ENCODE data around the gene C1orf35.

C1orf35 gene

DNA sequence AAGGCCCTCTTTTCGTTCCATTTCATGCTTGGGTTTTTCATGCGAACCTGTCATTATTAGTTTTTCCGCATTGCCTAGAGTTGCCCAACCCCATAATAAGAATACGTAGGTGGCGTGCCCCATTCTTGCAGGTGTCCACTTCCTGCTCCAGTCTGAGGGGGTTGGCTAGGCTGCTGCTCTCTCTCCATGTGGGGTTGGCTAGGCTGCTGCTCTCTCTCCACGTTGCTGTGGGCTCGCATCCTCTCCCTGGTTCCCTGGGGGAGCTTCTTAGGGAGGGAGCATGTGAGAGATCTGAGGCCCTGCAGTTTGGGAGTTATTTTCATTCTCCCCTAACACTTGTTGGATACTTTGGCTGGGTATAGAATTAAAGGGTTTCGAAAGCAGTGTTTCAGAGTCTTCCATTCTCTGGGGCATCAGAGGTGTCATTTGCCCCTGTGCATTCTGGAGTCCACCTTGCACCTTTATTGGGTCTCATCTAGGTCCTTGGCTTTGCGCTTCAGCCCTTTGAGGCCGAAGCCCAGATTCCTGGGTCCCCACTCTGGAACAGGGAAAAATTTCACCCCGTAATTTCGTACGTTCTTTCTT lies 8.6 kb downstream of the C1orf35 start:
- no peak for DNase-seq (ENCODE audit: low read depth in 2 of 2)

DNA sequence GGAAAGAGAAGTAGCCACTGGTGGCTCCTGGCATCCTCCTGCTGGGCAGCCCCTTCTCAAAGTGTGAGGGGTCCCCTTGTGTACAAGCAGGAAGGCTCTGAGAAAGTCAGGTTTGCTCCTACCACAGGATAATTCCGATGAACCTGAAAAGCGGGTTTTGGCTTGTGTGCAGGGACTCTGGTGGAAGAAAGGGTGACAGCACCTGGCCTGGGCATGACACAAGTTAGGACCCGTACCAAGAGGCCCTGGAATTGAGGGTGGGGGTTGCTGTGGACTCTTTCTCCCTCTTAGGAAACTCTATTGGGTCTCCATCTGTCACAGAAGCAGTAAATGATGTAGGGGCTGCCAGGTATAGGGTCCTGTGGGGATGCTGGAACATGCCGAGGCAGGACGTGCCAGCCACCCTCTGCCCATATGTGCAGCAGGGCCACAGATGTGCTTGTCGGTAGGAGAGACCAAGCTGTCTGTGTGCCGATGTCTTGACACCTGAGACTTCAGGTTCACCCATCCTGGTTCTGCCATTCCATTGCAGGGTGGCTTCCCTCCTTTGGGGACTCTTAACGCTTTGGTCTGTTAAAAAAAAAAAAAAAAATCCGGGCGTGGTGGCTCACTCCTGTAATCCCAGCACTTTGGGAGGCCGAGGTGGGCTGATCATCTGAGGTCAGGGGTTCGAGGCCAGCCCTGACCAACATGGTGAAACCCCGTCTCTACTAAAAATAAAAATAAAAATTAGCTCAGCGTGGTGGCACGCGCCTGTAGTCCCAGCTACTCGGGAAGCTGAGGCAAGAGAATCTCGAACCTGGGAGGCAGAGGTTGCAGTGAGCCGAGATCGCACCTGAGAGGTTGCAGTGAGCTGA lies 9.8 kb downstream of the C1orf35 start:
- DNase-seq (ENCODE audit: low read depth in 2 of 2), result no peak

DNA sequence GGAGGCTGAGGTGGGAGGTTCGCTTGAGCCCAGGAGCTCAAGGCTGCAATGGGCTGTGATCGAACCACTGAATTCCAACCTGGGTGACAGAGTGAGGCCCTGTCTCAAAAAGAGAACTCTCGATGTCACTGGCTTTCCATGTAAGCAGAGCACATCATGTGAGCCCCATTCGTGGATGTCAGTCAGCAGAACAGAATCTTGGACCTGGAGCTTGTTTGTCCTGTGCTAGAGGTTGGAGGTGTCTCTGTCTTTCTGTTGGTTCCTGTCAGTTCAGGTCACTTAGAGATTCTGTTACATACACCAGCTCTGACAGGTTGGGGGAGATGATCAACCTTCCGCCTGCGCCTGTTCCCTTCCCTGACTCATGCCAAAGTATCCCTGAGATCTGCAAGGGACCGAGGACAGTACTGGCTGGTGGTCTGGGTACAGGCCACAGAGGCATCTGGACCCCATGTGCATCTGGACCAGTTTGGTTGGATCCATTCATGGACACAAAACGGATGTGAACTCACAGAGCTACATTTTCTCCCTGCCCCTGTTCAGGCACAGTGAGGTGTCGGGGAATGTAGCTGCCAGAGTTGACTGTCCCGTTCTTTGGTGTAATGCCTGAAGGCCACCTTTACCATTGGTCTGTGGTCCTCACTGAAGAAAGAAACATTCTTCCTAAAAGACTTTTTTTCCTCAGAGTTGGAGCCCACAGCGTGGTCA lies 10.6 kb downstream of the C1orf35 start:
- no peak for DNase-seq (ENCODE audit: low read depth in 2 of 2)

DNA sequence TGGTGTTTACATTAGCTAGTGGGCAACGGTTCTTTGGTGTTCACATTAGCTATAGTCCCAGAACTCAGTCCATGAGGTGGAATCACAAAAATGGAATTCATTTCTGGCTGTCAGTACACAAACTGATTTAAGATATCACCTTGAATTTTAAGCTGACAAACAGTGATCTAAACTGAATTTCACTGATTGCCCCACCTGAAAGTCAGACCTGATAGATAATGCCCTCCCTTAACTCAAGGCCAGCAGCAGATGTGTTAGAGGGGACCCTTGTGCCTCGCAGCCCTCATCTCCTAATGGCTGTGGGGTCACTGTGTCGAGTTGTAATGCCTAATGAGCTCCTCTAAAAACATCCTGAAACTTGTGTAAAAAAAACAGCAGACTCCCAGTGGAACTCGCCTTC lies 12.0 kb downstream of the C1orf35 start:
- DNase-seq (ENCODE audit: low read depth in 2 of 2), result no peak

DNA sequence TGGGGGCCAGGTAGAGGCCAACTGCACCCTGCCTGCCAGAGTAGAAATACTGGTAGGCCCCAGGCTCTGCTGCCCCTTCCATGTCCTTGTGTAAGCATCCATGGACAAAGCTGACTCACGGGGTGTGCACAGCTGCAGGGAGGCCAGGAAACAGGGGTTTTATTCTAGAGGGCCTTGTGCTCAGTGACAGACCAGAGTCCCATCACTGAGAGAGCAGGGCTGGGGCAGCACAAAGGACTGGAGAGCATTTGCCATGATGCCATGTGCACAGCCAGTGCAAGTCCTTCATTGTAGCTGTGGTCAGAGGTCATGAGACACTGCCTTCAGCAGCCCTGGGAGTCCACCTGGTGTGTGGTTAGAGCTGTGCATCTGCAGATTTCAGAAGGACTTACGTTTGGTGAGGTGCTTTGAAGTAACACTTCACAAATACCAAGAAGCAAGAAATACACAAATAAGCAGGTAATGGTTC lies 12.5 kb downstream of the C1orf35 start:
- no peak for DNase-seq (ENCODE audit: low read depth in 2 of 2)

DNA sequence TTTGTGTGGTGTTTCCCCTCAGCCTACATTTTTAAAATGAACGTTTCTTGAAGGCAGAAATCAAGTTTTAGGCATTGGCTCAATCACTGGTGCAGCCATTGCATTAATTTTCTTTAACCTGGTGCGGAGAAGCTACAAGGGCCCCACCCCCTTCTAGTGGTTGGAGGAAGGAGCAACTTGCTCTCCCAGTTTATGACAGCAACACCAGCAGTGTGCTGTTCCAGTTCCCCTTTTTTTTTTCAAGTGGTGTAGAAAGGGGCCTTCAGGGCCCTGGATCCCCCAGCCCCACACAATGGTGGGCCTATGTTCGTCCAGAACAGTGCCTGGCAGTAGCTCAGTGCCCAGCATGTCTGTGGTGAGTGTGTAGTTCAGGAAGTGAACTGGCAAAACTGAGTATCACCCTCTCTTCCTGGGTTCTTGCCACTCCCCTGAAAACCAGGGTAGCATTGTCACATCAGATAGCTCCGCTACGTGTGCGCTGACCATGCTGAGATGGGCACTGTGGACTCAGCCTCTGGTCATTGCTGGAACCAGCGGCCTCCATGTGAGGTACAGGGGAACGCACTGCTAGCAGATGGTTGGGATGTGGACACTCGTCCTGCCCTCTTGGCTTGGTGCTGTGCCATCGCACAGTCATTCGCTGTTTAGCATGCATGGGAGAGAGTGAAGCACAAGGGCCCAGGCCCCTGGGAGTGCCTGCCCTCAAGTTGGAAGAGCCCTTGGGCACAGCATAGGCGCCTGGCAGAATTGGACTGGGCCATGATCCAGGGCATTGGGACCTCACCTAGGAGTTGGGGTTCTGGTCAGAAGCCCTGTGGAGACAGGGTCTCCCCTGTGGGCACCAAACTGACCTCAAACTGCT lies 13.4 kb downstream of the C1orf35 start:
- DNase-seq (ENCODE audit: low read depth in 2 of 2), result no peak

DNA sequence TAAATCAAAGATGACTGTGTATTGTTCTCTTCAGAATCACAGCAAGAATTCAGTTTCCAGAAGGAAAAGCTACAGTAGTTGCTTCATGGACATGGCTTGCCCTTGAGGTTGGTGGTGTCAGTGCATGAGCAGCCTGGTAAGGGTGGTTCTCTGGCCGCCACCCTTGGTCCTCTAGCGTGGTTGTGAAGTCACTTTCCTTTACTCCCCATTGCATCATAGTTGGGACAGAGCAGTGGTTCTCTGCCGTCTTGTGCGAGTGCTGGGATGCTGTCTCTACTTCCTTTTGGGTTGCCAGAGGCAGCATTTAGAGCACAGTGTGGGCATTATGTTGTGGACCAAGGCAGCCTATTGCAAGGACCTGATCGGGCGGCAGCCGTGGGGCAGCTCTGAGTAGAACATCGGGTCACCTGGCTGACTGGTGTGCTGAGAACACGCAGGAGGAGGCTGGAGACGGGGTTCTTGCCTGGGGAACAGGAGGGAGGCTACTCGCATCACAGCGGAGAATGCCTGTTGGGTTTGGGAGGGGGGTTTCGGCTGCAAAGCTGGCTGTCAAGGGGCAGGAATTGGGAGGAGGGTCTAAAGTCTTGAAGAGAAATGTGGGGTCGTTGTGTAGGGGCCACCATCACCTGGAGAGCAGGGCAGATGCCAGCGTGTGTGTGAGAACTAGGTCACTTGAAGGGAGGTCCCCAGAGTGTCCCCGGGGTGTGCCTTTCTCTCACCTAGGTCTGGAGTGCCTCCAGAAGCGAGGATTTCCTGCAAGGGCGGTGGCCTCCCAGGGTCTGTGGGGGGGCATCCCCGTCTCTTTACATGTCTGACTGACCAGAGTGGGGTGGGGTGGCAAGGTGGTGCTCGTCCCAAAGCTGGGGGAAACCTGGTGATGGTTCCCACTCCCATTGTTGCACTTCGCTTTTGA lies 14.3 kb downstream of the C1orf35 start:
- DNase-seq (ENCODE audit: low read depth in 2 of 2), result no peak

DNA sequence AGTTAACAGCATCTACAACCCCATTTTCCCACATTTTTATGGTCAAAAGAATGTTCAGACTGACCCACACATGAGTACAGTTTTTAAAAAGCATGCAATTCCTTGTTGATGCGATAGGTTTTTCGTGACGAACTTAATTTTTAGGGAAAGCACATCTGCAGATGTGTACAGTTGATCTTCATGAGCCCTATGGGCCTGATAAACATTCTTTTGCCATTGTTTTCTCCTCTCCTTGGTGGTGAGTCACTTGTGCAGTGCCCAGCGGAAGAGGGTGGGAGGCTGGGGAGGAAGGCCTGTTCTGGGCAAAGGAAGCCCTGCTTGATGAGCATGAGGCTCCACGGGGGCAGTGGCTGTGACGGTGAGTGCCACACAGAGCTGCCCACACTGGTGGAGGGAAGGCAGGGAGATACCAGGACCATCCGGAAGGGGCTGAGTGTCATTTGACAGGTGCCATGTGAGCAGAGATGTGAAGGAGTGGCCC lies 15.3 kb downstream of the C1orf35 start:
- DNase-seq (ENCODE audit: low read depth in 2 of 2), result no peak

DNA sequence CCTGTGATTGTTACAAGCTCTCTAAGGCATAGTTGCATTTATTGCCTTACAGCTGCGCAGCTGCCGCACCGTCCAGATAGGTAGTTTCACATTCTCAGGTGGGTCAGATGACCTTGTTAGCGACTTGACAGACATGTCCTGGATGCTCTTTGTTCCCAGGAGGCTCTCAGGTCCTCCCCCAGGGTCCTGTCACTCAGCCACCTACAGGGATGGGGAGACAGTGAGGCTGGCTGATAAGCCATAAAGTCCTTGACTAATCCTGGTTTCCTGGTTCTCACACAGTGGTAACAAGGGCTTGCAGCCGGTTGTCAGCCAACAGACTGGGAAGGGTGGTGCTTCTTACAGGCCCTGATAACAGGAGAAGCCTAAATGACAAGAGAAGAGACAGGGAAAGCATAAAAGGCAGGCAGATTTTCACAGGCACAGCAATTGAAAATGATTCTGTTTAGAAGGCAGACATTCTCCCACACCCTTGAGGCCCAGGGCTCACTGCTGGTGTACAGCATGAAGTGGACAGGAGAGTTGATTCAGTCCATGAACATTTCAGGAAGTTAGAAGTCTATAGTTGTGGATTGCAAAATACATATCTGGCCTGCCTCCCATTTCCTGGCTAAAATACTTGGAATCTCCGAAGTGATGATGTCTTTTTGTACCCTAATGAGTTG lies 17.7 kb downstream of the C1orf35 start:
- no peak for DNase-seq (ENCODE audit: low read depth in 2 of 2)

DNA sequence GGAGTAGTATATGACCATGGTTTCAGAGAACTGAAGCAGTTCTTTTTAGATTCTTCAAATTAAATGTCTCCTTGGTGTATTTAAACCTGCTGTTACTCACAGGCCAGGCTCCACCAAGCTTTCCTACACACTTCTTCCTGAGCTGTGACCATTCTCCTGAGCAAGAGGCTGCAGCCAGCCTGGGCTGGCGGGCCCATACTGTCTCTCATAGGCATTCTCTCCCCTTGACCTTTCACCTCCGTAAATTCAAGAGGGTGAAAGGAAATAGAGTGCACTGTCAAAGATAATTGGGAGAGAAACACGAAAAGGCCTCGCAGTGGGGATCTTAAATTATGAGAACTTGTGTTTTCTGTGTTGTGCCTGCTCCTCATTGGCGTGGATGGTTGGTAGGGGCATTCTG lies 18.3 kb downstream of the C1orf35 start:
- DNase-seq (ENCODE audit: low read depth in 2 of 2), result no peak

DNA sequence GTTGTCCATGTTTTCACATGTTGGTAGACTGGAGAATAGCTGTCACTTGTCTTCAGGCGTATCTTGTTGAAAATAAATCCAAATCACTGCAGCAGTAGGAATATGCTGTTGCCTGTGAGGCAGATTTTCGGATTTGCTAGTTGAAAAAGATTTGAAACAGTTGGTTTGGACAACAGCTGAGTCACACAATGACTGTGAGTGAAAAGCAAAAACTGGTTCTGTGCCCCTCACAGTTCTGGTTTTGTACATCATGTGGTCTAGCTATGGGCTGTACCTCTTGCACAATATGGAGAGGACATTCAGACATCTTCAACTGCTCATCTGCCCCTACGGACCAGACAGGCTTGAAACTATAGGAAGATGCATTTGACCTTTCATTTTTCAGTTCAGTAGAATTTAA lies 18.8 kb downstream of the C1orf35 start:
- DNase-seq (ENCODE audit: low read depth in 2 of 2), result no peak

DNA sequence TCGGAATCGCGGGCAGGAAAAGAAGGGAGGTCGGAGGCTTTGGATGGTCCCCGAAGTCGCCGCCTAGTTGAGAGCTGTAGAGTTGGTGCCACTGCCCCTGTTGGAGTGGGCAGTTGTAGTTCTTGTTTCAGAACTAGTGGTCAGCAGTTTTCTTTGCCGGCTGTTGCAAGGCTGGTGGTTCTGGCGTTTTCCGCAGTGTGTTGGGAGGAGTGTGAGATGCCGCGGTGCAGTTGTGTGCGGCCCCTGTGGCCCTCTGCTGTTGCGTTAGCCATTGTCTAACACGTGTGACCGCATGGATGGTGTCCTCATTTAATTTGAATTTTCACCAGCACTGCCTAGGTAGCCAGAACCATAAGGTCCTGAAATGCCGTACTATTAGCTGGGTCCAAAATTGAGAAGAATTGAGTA lies 19.2 kb downstream of the C1orf35 start:
- DNase-seq (ENCODE audit: low read depth in 2 of 2), result no peak

DNA sequence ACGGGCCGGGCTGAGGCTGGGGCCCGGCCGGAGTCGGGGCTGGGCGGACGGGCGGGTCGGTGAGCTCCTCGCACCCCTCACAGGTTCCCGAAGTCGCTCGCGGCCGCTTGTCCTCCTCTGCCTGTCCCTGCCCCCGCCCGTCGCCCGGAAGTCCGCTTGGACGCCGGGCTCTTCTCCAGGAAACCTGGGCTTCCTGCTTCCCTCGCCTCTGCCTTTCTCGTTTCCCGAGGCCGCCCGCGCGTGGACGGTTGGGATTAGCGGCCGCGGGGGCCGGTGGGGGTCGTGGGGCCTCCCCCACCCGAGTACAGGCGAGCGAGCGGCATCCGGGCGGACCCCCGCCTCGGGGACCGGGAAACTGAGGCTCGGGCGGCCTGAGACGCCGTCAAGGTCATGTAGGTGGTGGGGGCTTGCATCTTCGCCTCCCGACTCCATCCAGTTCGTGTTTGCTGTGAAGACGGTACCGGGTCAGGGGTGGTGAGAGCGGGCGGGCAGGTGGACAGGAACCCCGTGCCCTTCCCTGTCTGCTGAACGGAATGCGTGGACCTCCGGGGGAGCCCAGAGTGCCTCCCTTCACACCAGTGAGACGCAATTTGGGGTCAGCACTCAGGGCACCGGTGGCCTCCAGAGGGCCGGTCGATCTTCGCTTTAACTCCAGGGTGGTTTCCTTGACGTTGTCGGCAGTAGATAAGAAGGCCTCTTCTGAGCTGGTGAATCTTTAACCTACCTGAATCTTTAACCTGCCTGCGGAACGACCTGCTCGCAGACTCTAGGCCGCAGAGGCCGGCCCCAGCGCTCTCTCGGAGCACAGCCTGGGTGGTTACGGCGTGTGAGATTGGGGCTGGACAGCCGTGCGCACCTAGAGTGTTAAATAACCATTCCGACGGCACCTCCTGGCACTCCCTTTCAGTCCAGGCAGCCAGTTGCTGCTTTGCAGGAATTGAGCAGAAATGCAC lies 19.9 kb downstream of the C1orf35 start:
- no peak for DNase-seq (ENCODE audit: low read depth in 2 of 2)

DNA sequence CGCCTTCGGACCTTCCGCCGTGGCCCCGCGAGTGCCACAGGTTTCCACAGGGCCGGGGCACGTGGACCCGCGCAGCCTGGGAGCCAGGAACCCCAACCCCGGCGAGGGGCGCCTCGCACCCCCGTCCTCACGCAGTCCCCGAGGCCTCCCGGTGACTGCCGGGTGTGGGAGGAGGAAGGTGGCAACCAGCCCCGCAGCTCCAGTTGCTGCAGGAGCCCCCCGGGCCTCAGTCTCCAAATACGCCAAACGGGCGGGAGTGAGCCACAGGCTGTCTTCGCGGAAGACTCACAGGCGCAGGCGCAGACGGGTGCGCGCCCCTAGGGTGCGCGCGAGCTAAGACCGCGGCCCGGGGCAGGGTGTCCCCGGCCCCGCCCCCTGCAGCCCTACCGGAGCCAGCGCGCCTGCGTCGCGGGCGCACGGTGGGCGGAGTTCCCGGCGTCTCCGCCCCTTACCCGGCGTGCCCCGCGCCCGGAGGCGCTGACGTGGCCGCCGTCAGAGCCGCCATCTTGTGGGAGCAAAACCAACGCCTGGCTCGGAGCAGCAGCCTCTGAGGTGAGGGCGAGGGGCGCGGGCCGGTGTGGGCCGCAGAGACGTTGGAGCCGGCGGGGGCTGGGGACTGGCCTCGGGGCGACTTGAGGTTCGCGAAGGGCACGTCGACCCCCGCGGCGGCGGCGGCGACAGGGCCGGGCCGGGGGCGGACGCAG lies 20.8 kb downstream of the C1orf35 start, which contains the start of gene ARF1:
TSS of gene ARF1 (plus strand) at position 495 of the 704 bp plus-strand sequence. CDS start 14,407 bp downstream, outside the sequence.
- peak; percentile 84 to 85 for DNase-seq (ENCODE audit: low read depth in 2 of 2)

DNA sequence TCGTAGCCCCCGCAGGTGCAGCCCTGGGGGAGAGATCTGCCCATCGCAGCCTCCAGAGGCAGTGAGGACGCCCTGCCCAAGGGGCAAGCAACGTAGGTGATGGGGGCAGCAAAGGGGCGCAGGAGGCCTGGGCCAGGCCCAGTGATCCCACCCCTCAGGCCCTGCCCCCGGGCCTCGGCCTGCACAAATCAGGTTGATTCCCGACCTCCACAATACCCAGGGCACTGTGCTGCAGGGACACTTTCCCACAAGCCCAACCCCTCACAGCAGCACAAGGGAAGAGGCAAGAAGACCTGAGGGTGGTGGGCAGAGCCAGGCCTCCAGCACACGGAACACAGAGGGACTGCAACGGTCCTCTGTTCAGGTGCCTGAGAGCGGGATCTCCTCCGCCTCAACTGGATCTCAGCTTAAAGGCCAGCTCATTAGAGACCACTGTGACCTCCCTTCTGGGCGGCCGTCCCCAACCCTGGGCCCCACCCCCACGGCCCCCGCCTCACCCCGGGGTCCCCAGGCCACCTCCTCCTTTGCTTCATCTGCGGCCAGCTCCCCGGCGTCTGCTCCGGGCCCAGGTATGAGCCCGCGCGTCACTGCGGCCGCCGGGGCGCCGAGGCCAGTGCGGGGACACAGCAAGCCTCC lies 21.4 kb downstream of the C1orf35 start:
- DNase-seq (ENCODE audit: low read depth in 2 of 2), result no peak

DNA sequence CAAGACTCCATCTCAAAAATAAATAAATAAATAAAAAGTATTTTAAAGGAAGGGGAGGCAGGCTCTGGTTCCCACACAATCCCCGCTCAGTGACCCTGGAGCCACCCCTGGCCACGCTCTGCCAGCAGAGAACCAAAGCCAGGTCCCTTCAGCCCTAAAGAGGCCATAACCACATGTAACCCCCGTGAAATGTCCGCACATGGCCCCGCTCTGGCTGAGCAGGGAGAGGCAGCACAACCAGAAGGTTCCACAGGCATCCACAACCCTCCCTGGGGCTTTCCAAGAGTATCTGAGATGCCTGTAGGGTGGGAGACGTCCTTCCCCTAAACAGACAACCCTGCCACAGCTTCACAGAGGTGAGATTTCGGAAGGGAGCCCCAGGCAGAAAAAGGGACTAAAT lies 22.0 kb downstream of the C1orf35 start:
- DNase-seq (ENCODE audit: low read depth in 2 of 2), result no peak

DNA sequence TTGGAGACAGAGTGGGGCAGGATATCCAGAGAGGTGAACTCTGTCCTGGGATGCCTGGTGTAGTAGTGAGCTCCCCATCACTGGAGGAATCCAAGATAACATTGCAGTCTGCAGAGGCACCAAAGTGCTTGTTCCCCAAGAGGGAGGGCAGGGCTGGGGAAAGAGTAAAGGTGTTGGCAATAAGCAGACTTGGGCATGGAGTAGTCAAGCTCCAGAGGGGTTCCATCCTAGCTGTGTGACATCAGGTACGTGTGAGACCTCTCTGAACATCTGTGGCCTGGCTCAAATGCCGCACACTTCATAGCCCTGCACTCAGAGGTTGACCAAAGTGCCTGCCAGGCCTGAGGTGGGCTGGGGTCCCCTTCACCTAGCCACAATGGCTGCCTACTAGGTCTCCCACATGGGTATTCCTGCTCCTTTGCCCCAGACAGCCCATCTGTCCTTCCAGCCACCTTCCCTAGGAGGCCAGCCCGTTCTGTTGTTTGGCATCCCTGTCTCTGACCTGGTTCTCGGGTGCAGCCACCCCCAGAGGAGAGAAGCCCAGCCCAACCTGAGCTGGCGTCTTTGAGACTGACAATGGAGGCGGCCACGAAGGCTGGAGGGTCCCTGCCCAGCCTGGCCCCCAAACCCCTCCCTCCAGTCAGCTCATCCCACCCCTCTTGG lies 23.4 kb downstream of the C1orf35 start:
- DNase-seq (ENCODE audit: low read depth in 2 of 2), result no peak
